Measurements from ENCODE around the gene P2RX1. TPM values are rescaled to one million over a fixed set of nuclear protein-coding genes. Genes with fewer than 3 reads are reported as not detected.

Gene P2RX1
- polyA plus RNA-seq, 2 of the 4 experiments (the other 2 are of a cell fraction) = 0.05 to 0.13 TPM

GRCh38 chr17:3891626-3892094, 24.6 kb downstream of the P2RX1 start:
- ATAC-seq = peak in 1 of 2 experiments; percentile 2; a peak in 4 of 6 replicates
- CTCF ChIA-PET = interaction anchor here (0.6 to 3.6 kb wide), 5 partner anchors 21 to 165 kb away, joined by 3 to 30 read pairs (median 4); no protein-coding TSS in a partner anchor
- FAIRE-seq = no peak

GRCh38 chr17:3890878-3891219, 25.4 kb downstream of the P2RX1 start:
- ChIA-PET POLR2A (interaction anchor here (1.3 kb wide), 1 partner anchor 45 kb away, joined by 10 read pairs; the partner anchor contains the start of gene NCBP3), CTCF (interaction anchor here (0.8 to 3.7 kb wide), 8 partner anchors 13 to 184 kb away, joined by 3 to 30 read pairs (median 7); no protein-coding TSS in a partner anchor)
- Histone ChIP-seq H3K9me3 (no peaks in the 10 kb centered on the region), H3K27ac (peak overlapping the region; percentile 87 to 89), H3K4me3 (peak overlapping the region; percentile 79; the same call in 2 of the 3 replicates), H3K4me1 (peaks cover 78% of the 10 kb centered on the region), H3K4me2 (peak overlapping the region; percentile 94)
- no peak for DNase-seq (ENCODE audit: low read depth in 1 of 2, low spot score in 1 of 2)
- TF ChIP-seq FOXS1 (CRISPR knock-in tag; IDR thresholded peaks at IDR 0.05) (no peak), EHF (CRISPR knock-in tag; IDR thresholded peaks at IDR 0.05) (no peak), PBX3 (IDR thresholded peaks at IDR 0.05) (no peak), RCOR1 (IDR thresholded peaks at IDR 0.05; ENCODE audit: low read depth, low read length) (no peak), MAFK (IDR thresholded peaks at IDR 0.05; ENCODE audit: partially characterized antibody) (no peak), TP53 (CRISPR knock-in tag; IDR thresholded peaks at IDR 0.05) (no peak), EHMT2 (IDR thresholded peaks at IDR 0.05; ENCODE audit: low read depth) (no peak), BHLHE40 (IDR thresholded peaks at IDR 0.05; ENCODE audit: low read depth, low read length) (no peak)
- ATAC-seq = no peak
- WGBS (ENCODE audit: missing lambda C conversion rate) = 51% methylated on average over 3 of the region's 4 CpGs
- no peak for FAIRE-seq

More at GRCh38 chr17:3891626-3892094, 24.6 kb downstream of the P2RX1 start:
- POLR2A ChIA-PET = no interaction called here
- Histone ChIP-seq H3K27ac (peak overlapping the region; percentile 87 to 89), H3K4me1 (peaks cover 69% of the 10 kb centered on the region), H3K4me3 (peak overlapping the region; percentile 79), H3K4me2 (peak overlapping the region; percentile 94), H3K9me3 (no peaks in the 10 kb centered on the region)
- no peak for DNase-seq (ENCODE audit: low read depth in 1 of 2, low spot score in 1 of 2)
- WGBS (ENCODE audit: missing lambda C conversion rate) = 4% methylated on average over 12 of the region's 12 CpGs
- TF ChIP-seq ZNF302 (CRISPR knock-in tag; IDR thresholded peaks at IDR 0.05) (no peak), ZFP36 (IDR thresholded peaks at IDR 0.05; ENCODE audit: borderline replicate concordance, partially characterized antibody) (peak; percentile 37)

GRCh38 chr17:3890082-3890877, 26.0 kb downstream of the P2RX1 start:
- WGBS (ENCODE audit: missing lambda C conversion rate) = 10% methylated on average over 18 of the region's 22 CpGs
- Histone ChIP-seq H3K4me1 (peaks cover 81% of the 10 kb centered on the region), H3K27ac (peak overlapping the region; percentile 87 to 89), H3K4me2 (peak overlapping the region; percentile 94), H3K4me3 (peak overlapping the region; percentile 22), H3K9me3 (no peaks in the 10 kb centered on the region)
- TF ChIP-seq HOXB5 (CRISPR knock-in tag; IDR thresholded peaks at IDR 0.05) (peak; percentile 7; the same call in 1 of the 2 replicates), USF2 (IDR thresholded peaks at IDR 0.05) (no peak), GATA3 (IDR thresholded peaks at IDR 0.05; ENCODE audit: borderline replicate concordance) (peak; percentile 47), MAFK (IDR thresholded peaks at IDR 0.05; ENCODE audit: partially characterized antibody) (peak; percentile 96), PHF8 (IDR thresholded peaks at IDR 0.05; ENCODE audit: borderline replicate concordance, low read depth) (no peak), JUN (IDR thresholded peaks at IDR 0.05) (peak in 1 of 2 experiments; percentile 81; a peak in 3 of 5 replicates), RCOR1 (IDR thresholded peaks at IDR 0.05; ENCODE audit: low read depth, low read length) (no peak), NFE2L2 (conservative IDR thresholded peaks at IDR 0.05; ENCODE audit: low read length) (peak; percentile 67), MAZ (IDR thresholded peaks at IDR 0.05; ENCODE audit: borderline replicate concordance, low read depth, low read length) (no peak; the same call in 1 of the 2 replicates), JUNB (IDR thresholded peaks at IDR 0.05) (peak; percentile 73), MYC (IDR thresholded peaks at IDR 0.05; ENCODE audit: borderline replicate concordance, low read length) (0 out of 2 replicates have a peak, but pooled peaks have one; percentile 16), EP300 (IDR thresholded peaks at IDR 0.05) (peak in 1 of 2 experiments; percentile 65; a peak in 1 of 5 replicates), HOXA7 (CRISPR knock-in tag; IDR thresholded peaks at IDR 0.05) (no peak), MAX (IDR thresholded peaks at IDR 0.05) (peak; percentile 90), FOSL2 (IDR thresholded peaks at IDR 0.05) (peak; percentile 90), FOSL2 (CRISPR knock-in tag; IDR thresholded peaks at IDR 0.05) (peak; percentile 98), EHF (CRISPR knock-in tag; IDR thresholded peaks at IDR 0.05) (no peak), HEYL (CRISPR knock-in tag; IDR thresholded peaks at IDR 0.05) (0 out of 2 replicates have a peak, but pooled peaks have one; percentile 47)
- DNase-seq (ENCODE audit: low read depth in 1 of 2, low spot score in 1 of 2) (peak; percentile 90 to 98), ATAC-seq (peak; percentile 36 to 61), FAIRE-seq (peak; percentile 94)
- ChIA-PET CTCF (interaction anchor here (0.7 to 3.7 kb wide), 16 partner anchors 10 to 325 kb away, joined by 3 to 30 read pairs (median 4); partner anchors contain the start of gene NCBP3), POLR2A (interaction anchor here (0.6 to 1.3 kb wide), 3 partner anchors 11 to 44 kb away, joined by 3 to 10 read pairs (median 3); partner anchors contain the start of gene NCBP3)
